ENCODE measurements around the gene CRTAC1. TPM values are rescaled to one million over a fixed set of nuclear protein-coding genes. Genes with fewer than 3 reads are reported as not detected.

CRTAC1 gene
- total RNA-seq, 1 donor from 2014 or later, result 0.82 TPM

- no peaks in the 10 kb centered on the region for H3K4me1 Mint-ChIP-seq
- no peak overlapping the region for H3K4me3 Mint-ChIP-seq
- H3K9me3 Mint-ChIP-seq, result no peaks in the 10 kb centered on the region
- no peaks in the 10 kb centered on the region for H3K36me3 Mint-ChIP-seq (ENCODE audit: low read depth)
- H3K27me3 Mint-ChIP-seq (ENCODE audit: low read depth), result peaks cover 6% of the 10 kb centered on the region
- DNase-seq (ENCODE audit: low read depth, low spot score), result no peak
- no peak for TF ChIP-seq CTCF (conservative IDR thresholded peaks at IDR 0.05)
- H3K27ac Mint-ChIP-seq (ENCODE audit: unreplicated experiment), result no peak overlapping the region
Observed at GRCh38 chr10:97820096-97820704, 210.2 kb downstream of the CRTAC1 start.

GRCh38 chr10:97818572-97818971 is 211.8 kb downstream of the CRTAC1 start:
- H3K9me3 Mint-ChIP-seq, result no peaks in the 10 kb centered on the region
- no peak for DNase-seq (ENCODE audit: low read depth, low spot score)
- H3K27ac Mint-ChIP-seq (ENCODE audit: unreplicated experiment), result no peak overlapping the region
- no peak overlapping the region for H3K4me3 Mint-ChIP-seq
- TF ChIP-seq CTCF (conservative IDR thresholded peaks at IDR 0.05), result no peak
- H3K4me1 Mint-ChIP-seq, result no peaks in the 10 kb centered on the region
- no peaks in the 10 kb centered on the region for H3K36me3 Mint-ChIP-seq (ENCODE audit: low read depth)
- peaks cover 6% of the 10 kb centered on the region for H3K27me3 Mint-ChIP-seq (ENCODE audit: low read depth)

- Mint-ChIP-seq H3K9me3 (no peaks in the 10 kb centered on the region), H3K4me1 (peaks cover 7% of the 10 kb centered on the region), H3K27ac (ENCODE audit: unreplicated experiment) (no peak overlapping the region), H3K36me3 (ENCODE audit: low read depth) (no peaks in the 10 kb centered on the region), H3K27me3 (ENCODE audit: low read depth) (peaks cover 6% of the 10 kb centered on the region), H3K4me3 (no peak overlapping the region)
- no peak for TF ChIP-seq CTCF (conservative IDR thresholded peaks at IDR 0.05)
- DNase-seq (ENCODE audit: low read depth, low spot score), result no peak
Observed at GRCh38 chr10:97816609-97817008, 213.8 kb downstream of the CRTAC1 start.

Other genes starting within 250 kb of the CRTAC1 start
- gene GOLGA7B, start 180.8 kb downstream of the CRTAC1 start, total RNA-seq, result 0.30 and 0.36 TPM in 2 replicates
- 18.4 and 20.4 TPM in 2 replicates for gene R3HCC1L, start 104.0 kb upstream of the CRTAC1 start, total RNA-seq
- 1.5 and 1.7 TPM in 2 replicates for gene LOXL4, start 237.6 kb upstream of the CRTAC1 start, total RNA-seq

Measured in neural crest cell (in vitro differentiated cells).